ENCODE measurements around the gene FBP2.

DNA sequence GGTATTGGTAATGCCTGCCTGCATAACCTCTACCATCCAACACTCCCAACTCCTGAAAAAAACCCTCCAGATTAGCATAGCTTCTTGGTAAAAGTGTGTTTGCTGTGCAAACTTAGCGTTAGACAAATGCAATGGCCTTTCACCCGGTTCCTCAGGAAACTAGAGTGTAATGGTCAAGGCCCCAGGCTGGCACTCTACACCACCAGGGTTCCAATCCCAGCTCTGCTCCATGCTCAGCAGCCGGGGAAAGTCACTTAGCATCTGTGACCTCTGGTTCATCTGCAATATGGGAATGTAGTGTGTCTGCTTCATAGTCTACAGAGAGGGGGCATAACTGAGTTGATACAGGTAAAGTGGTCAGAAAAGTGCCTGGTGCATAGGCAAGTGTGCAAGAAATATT is 36.7 kb upstream of the FBP2 start:
- TF ChIP-seq, protein P1, sequence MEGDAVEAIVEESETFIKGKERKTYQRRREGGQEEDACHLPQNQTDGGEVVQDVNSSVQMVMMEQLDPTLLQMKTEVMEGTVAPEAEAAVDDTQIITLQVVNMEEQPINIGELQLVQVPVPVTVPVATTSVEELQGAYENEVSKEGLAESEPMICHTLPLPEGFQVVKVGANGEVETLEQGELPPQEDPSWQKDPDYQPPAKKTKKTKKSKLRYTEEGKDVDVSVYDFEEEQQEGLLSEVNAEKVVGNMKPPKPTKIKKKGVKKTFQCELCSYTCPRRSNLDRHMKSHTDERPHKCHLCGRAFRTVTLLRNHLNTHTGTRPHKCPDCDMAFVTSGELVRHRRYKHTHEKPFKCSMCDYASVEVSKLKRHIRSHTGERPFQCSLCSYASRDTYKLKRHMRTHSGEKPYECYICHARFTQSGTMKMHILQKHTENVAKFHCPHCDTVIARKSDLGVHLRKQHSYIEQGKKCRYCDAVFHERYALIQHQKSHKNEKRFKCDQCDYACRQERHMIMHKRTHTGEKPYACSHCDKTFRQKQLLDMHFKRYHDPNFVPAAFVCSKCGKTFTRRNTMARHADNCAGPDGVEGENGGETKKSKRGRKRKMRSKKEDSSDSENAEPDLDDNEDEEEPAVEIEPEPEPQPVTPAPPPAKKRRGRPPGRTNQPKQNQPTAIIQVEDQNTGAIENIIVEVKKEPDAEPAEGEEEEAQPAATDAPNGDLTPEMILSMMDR (conservative IDR thresholded peaks at IDR 0.05): no peak
- no peak for TF ChIP-seq ZFX (IDR thresholded peaks at IDR 0.05)

Measured in C4-2B (cell line).